ENCODE data around the gene LBX1. TPM values are rescaled to one million over a fixed set of nuclear protein-coding genes. Genes with fewer than 3 reads are reported as not detected.

LBX1 gene
- total RNA-seq, 1 donor: not detected

GRCh38 chr10:101267290-101267680, 38.0 kb upstream of the LBX1 start:
- no peak overlapping the region for H3K4me3 ChIP-seq (ENCODE audit: low read depth, low read length)
- DNase-seq (ENCODE audit: low read depth): no peak
- no peak for TF ChIP-seq CTCF (IDR thresholded peaks at IDR 0.05; ENCODE audit: insufficient read depth, low read length)

GRCh38 chr10:101266381-101267289, 37.4 kb upstream of the LBX1 start:
- no peak for DNase-seq (ENCODE audit: low read depth)
- H3K4me3 ChIP-seq (ENCODE audit: low read depth, low read length): no peak overlapping the region
- no peak for TF ChIP-seq CTCF (IDR thresholded peaks at IDR 0.05; ENCODE audit: insufficient read depth, low read length)

- no peak overlapping the region for H3K4me3 ChIP-seq (ENCODE audit: low read depth, low read length)
- TF ChIP-seq CTCF (IDR thresholded peaks at IDR 0.05; ENCODE audit: insufficient read depth, low read length): no peak
- DNase-seq (ENCODE audit: low read depth): no peak
Measured at GRCh38 chr10:101263150-101263752, 34.0 kb upstream of the LBX1 start.

- DNase-seq (ENCODE audit: low read depth): no peak
- TF ChIP-seq CTCF (IDR thresholded peaks at IDR 0.05; ENCODE audit: insufficient read depth, low read length): no peak
- no peak overlapping the region for H3K4me3 ChIP-seq (ENCODE audit: low read depth, low read length)
Measured at GRCh38 chr10:101262147-101262546, 32.9 kb upstream of the LBX1 start.

GRCh38 chr10:101261702-101262101, 32.4 kb upstream of the LBX1 start:
- no peak overlapping the region for H3K4me3 ChIP-seq (ENCODE audit: low read depth, low read length)
- no peak for TF ChIP-seq CTCF (IDR thresholded peaks at IDR 0.05; ENCODE audit: insufficient read depth, low read length)
- DNase-seq (ENCODE audit: low read depth): no peak

- H3K4me3 ChIP-seq (ENCODE audit: low read depth, low read length): no peak overlapping the region
- DNase-seq (ENCODE audit: low read depth): no peak
- TF ChIP-seq CTCF (IDR thresholded peaks at IDR 0.05; ENCODE audit: insufficient read depth, low read length): no peak
Measured at GRCh38 chr10:101260764-101261481, 31.7 kb upstream of the LBX1 start.

All from fibroblast of the aortic adventitia (primary cell).